ENCODE results near the gene CPNE6.

DNA sequence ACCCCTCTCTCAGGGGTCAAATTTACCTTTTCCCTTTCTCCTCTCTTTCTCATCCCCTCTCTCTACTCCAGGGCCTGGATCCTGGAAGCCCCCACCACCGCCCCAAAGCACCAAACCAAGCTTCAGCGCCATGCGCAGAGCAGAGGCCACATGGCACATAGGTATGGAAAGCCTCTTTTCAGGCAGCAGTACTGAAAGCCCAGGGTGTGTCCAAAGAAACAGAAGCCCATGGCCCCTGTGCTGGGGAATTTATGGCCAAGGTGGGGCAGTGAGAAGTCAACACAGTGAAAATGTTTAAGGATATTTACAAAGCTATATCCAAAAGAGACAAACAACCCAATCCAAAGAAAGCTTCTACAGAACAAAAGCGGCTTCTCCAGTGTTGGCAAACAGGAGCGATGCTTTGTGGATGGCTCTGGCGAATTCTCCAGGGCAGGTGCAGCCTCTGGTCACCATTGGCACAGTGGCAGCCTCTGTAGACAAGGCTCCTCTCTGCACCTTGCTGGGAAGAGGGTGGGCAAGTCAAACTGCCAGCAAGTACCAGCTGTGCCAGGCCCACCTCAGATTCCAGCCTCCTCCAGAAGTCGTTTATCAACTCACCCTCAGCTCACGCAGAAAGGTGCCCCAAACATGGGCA, 4.7 kb upstream of the CPNE6 start:
- TF ChIP-seq, protein P1, sequence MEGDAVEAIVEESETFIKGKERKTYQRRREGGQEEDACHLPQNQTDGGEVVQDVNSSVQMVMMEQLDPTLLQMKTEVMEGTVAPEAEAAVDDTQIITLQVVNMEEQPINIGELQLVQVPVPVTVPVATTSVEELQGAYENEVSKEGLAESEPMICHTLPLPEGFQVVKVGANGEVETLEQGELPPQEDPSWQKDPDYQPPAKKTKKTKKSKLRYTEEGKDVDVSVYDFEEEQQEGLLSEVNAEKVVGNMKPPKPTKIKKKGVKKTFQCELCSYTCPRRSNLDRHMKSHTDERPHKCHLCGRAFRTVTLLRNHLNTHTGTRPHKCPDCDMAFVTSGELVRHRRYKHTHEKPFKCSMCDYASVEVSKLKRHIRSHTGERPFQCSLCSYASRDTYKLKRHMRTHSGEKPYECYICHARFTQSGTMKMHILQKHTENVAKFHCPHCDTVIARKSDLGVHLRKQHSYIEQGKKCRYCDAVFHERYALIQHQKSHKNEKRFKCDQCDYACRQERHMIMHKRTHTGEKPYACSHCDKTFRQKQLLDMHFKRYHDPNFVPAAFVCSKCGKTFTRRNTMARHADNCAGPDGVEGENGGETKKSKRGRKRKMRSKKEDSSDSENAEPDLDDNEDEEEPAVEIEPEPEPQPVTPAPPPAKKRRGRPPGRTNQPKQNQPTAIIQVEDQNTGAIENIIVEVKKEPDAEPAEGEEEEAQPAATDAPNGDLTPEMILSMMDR (IDR thresholded peaks at IDR 0.05; ENCODE audit: insufficient read depth, low read length, poor library complexity, severe bottlenecking), result no peak
- TF ChIP-seq EZH2phosphoT487 (conservative IDR thresholded peaks at IDR 0.05; ENCODE audit: low read length), result no peak
